Germinal center (tissue), 1 donor: ENCODE data around the gene ADGRL3.

Experiments used
- DNase-seq: peaks from one replicate; pipeline ENCODE4 v3.0.0; 2012; ENCODE audit warnings: mixed read lengths, low spot score

ADGRL3 gene

DNA sequence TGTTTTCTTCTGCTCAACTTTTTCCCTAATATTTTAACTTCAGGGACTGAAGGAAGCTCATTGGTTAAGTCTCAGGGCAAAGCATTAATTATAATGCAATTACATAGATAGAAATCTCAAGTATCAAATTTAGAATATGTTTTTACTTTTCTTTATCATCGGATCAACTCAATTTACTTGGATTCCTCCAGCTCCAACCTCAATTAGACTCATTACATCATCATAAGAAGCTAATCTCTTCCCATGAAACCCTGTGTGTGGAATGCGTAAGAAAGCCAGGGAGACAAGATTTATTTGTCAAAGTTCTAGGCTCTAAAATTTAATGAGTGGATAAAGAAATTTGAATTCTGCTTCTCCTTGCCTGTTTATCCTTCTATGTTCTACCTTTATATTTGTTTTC, 918.4 kb downstream of the ADGRL3 start:
- DNase-seq, result no peak

DNA sequence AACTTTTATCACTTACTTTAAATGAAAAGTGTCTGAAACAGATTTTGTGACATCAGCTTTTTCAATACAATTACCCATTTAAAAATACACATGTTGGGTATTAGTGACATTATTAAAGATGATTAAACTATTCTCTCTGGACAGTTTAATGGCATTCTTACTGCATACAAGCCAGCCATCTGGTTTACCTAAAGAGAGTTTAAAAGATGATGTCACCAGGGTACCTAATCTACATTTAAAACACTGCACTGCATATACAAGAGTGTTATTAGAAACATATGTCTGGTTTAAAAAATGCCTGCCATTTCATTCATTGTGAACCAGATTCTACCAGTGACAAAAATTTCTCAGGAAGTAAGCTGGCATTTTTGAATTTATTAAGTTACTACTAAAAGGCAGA, 919.1 kb downstream of the ADGRL3 start:
- DNase-seq, result no peak

DNA sequence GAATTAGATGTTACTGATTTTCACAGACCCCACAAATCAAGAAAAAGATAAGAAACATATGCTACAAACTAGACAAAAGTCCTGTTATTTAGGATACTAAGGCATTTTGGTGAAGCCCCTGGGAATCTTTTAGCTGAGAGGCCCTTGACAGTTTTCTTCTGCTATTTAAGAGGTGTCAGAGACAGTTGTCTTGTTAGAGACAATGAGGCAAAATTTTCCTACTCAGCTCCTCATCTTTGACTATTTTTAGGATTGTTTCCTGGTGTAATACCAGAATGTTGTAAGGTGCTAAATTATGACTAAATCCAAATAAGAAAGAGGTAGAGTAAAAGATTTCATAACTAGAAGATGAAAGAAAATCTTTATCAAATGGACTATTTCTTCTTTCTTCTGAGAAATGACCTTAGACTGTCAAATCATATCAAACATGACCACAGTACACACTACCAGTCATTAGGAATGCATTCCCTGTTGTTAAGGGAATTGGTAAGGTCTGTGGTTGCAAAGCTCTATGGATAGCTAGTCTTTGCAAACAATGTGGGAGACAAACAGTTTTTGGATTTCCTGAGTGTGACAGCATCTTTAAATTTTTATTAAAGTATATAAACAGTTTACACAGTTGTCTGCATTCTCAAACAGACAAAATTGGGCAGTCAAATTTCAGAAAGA, 926.1 kb downstream of the ADGRL3 start:
- DNase-seq, result no peak
